B cell (primary cell): ENCODE data around the gene MEF2B.

ENCODE experiments used
- CTCF ChIP-seq: fragments of 200-600 bp; IDR thresholded peaks from one replicate; pipeline ENCODE4 v1.8.0; 2022; ENCODE audit warnings: antibody characterized with exemption, mild to moderate bottlenecking
- EZH2 ChIP-seq: IDR thresholded peaks from 2 replicates; pipeline ENCODE4 v1.6.1; 2012; ENCODE audit warnings: borderline replicate concordance, low read depth, mild to moderate bottlenecking, moderate library complexity, low read length; ENCODE audit not compliant: insufficient read depth, poor library complexity, severe bottlenecking

DNA sequence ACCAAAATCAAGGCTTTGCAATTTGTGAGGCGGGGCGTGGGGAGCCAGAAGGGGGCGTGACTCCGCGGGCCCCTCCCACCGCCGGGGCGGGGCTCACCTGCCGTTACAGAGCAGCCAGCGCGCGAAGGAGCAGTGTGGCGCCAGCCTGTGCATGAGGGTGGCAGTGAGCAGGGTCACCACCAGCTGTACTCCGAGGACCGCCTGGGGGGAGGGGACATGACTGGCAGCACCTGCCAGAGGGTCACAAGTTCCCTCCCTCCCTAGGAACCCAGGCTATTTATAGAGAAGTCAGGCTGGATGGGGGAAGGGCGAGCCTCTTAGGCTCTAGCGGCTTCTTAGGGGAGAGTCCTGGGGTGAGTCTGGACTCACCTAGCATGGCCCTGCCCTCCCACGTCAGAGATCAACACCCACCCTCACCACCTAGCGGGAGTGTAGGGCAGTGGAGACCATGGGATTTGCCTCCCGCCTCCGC lies 35.3 kb downstream of the MEF2B start:
- TF ChIP-seq CTCF, result no peak
- no peak for TF ChIP-seq EZH2
